ENCODE measurements around the gene TRIM8.

TRIM8 gene

GRCh38 chr10:102644066-102644645 is at the start of gene TRIM8:
TSS of gene TRIM8 (plus strand) at chr10:102644479. CDS start at chr10:102644618, 139 bp downstream.
- peak within 1 kb of the TSS; percentile 98 for H3K27ac ChIP-seq

DNA sequence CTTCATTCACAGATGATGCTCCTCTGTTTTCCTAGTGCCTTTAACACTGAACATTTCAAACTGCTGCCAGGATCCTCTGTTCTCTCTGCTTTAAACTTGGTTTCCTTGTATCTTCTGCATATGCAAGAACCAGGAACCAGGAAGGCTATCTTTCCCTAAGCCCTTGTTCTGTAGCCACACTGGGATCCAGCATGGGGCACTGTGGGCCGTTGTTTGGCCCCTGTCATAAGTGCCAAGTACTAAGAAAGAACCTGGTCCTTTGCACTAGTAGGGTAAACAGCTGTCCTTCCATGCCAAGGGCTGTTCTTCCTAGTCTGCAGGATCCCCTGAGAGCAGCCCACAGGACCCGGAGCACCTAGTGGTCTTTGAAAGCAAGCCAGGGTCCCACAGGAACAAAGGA is 49.0 kb upstream of the TRIM8 start:
- no peak overlapping the region for H3K27ac ChIP-seq
- no peak for TF ChIP-seq ZFX (IDR thresholded peaks at IDR 0.05; ENCODE audit: borderline replicate concordance)

More at GRCh38 chr10:102644066-102644645, at the start of gene TRIM8:
- TF ChIP-seq CTCF (IDR thresholded peaks at IDR 0.05) (no peak), ZFX (IDR thresholded peaks at IDR 0.05; ENCODE audit: borderline replicate concordance) (no peak)

- no peak for TF ChIP-seq CTCF (IDR thresholded peaks at IDR 0.05)
- no peak for TF ChIP-seq ZFX (IDR thresholded peaks at IDR 0.05; ENCODE audit: borderline replicate concordance)
- H3K27ac ChIP-seq, result no peak overlapping the region
Measured at GRCh38 chr10:102595897-102596296, 48.4 kb upstream of the TRIM8 start.

DNA sequence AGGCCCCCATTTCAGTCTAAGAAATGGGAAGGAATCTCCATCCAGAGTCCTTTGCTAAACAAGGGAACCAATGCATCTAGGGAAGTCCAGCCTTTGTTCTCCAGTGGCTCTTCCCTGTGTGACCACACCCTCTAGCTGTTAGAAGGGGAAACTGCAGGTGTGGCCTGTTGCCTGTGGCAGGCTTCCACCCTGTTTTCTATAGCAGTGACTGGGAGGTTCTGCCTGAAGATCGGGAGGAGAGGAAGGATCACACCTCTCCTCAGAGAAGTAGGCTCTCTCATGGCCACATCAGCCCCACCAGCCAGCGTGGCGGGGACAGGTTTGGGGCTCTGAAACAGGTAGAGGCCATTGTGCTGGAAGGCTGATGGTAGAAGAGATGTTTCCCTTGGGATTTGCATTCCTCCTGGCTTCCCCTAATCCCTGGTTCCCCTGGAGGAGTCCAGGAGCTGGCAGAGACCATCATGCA is 47.7 kb upstream of the TRIM8 start:
- TF ChIP-seq ZFX (IDR thresholded peaks at IDR 0.05; ENCODE audit: borderline replicate concordance) (no peak), CTCF (IDR thresholded peaks at IDR 0.05) (peak; percentile 87)
- no peak overlapping the region for H3K27ac ChIP-seq

DNA sequence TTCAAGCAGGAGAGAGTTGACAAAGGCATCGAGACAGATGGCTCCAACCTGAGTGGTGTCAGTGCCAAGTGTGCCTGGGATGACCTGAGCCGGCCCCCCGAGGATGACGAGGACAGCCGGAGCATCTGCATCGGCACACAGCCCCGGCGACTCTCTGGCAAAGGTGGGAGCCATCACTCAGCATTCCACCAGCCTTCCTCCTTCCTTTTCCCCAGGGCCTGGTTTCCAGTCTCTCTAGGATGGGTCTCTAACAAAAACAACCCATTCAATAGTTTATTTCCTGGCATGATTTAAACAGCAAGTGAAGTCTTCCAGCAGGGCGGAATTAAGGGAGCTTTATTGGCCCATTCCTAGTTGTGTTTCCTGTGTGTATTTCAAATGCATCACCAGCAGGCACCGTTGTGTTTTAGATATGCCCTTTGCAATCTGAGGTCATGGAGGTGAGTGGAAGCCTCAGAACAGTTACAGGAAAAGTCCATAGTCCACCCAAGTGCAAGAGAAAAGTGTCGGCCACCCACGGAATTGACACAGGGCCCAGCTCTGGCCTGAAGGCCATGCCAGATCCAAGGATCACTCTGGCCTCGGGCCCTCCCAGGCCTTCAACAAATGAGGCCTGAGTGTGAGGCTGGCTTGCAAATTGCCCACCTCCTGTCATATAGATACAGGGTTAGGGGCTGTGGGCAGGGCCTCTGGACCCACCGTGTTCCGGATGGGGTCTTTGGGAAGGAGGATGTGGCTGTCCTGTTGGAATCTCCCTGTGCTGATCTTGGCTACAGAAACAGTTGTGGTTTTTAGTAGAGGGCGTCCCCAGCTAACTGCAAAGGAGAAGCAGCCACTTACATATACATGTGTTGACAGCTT is 46.9 kb upstream of the TRIM8 start:
- TF ChIP-seq CTCF (IDR thresholded peaks at IDR 0.05) (no peak), ZFX (IDR thresholded peaks at IDR 0.05; ENCODE audit: borderline replicate concordance) (no peak)
- no peak overlapping the region for H3K27ac ChIP-seq

DNA sequence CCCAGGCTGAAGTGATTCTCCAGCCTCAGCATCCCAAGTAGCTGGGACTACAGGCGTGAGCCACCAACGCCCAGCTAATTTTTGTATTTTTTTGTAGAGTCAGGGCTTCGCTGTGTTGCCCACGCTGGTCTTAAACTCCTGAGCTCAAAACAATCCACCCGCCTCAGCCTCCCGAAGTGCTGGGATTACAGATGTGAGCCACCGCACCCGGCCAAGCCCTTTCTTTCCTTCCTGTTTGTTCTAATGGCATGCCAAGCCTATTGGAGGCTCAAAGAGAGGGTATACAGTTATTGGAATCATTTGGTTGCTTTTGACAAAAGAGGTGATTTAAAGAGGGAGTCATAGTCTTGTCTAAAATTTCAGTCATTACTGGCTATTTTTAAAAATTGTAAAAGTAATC is 46.0 kb upstream of the TRIM8 start:
- no peak overlapping the region for H3K27ac ChIP-seq
- TF ChIP-seq CTCF (IDR thresholded peaks at IDR 0.05) (no peak), ZFX (IDR thresholded peaks at IDR 0.05; ENCODE audit: borderline replicate concordance) (no peak)

GRCh38 chr10:102599565-102600327 is 44.5 kb upstream of the TRIM8 start:
- H3K27ac ChIP-seq, result no peak overlapping the region
- TF ChIP-seq ZFX (IDR thresholded peaks at IDR 0.05; ENCODE audit: borderline replicate concordance) (no peak), CTCF (IDR thresholded peaks at IDR 0.05) (no peak)
